GM12872 (cell line): Measurements from ENCODE around the gene GLIPR2.

Source experiments
- TF ChIP-seq, protein P1 (sequence below): IDR thresholded peaks from 3 replicates; pipeline ENCODE4 v1.5.1; 2011; ENCODE audit warnings: low read depth, mild to moderate bottlenecking, low read length, moderate library complexity; ENCODE audit not compliant: insufficient read depth

Gene GLIPR2

DNA sequence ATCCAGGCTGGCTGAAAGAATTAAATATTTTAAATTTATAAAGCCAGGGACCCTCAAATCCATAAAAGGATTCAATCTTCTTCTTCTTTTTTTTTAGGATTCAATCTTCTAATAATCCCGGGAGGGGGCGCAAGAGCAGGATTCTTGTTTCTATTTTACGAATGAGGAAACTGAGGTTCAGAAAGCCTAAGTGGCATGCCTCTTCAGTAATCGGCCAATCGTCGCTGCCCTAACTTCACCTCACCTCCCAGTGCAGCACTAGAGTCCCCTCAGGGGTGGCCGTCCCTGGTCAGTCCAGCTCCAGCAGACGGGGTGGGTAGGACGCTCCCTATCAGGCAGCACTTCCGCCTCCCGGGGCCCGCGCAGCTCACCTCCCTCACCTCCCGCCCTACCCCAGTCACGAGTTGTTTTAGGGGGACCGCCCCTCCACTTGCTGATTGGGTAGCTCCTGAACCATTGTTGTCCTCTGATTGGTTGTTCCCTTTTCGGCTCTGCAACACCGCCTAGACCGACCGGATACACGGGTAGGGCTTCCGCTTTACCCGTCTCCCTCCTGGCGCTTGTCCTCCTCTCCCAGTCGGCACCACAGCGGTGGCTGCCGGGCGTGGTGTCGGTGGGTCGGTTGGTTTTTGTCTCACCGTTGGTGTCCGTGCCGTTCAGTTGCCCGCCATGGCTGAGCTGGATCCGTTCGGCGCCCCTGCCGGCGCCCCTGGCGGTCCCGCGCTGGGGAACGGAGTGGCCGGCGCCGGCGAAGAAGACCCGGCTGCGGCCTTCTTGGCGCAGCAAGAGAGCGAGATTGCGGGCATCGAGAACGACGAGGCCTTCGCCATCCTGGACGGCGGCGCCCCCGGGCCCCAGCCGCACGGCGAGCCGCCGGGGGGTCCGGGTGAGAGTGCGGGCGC lies 54.1 kb downstream of the GLIPR2 start, which contains the start of gene CLTA:
Gene CLTA (plus strand): TSS at position 534 of the 902 bp plus-strand sequence. CDS start 136 bp downstream, at position 670.
- TF ChIP-seq, protein P1, sequence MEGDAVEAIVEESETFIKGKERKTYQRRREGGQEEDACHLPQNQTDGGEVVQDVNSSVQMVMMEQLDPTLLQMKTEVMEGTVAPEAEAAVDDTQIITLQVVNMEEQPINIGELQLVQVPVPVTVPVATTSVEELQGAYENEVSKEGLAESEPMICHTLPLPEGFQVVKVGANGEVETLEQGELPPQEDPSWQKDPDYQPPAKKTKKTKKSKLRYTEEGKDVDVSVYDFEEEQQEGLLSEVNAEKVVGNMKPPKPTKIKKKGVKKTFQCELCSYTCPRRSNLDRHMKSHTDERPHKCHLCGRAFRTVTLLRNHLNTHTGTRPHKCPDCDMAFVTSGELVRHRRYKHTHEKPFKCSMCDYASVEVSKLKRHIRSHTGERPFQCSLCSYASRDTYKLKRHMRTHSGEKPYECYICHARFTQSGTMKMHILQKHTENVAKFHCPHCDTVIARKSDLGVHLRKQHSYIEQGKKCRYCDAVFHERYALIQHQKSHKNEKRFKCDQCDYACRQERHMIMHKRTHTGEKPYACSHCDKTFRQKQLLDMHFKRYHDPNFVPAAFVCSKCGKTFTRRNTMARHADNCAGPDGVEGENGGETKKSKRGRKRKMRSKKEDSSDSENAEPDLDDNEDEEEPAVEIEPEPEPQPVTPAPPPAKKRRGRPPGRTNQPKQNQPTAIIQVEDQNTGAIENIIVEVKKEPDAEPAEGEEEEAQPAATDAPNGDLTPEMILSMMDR = peak; percentile 58; the same call in 2 of the 3 replicates

DNA sequence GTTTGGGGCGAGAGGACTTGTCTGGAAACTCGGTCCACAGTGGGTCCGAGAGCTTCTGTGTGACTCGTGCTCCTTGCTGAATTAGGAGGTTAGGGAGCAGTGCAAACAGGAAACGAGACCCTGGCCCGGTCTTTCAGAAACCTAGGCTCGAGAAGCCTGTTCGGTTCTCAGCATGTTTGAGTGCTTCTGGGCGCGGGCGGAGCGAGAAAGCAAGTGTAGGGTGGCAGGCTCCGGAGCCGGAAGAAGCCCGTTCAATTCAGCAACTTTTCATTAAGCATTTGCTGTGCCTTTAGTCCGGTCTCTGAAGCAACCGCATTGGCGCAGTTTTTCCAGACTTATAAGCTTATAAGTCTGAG lies 54.7 kb downstream of the GLIPR2 start:
- TF ChIP-seq, protein P1 = no peak

DNA sequence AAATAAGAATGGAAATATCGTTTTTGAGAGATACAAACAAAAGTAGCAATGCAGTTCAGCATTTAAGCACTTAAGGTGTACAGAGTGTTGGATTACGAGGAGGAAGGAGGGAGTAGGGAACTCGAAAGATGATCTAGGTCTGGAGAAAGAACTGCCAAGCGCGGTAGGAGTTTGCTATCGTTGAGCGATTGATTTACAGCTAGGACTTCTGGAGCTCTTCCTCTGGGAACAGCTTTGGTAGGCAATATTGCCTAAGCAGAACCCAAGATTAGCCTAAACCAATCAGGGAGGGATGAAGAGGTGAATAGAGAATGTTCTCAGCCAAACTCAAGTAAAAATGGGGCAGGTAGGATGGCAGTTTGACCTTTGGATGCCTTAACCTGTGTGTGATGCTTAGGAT lies 55.2 kb downstream of the GLIPR2 start:
- TF ChIP-seq, protein P1 = no peak

DNA sequence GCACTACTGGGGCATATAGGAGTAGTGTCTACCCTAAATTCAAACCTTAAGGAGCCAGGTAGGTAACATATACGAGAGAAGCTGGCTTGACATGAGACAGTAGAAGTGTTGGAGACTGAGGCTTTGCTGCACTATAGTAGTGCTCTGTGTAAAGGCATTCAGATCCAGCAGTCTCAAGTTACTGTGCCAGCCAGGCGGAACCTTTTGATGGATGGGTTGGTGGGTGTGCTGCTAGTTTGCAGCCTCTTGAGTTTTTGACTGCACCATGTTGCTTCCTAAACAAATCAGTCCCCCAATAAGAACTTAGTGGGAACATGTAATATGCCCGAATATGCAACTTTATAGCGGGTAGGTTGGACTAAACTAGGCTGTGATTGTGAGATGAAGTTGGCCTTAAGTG lies 55.7 kb downstream of the GLIPR2 start:
- TF ChIP-seq, protein P1 = no peak

DNA sequence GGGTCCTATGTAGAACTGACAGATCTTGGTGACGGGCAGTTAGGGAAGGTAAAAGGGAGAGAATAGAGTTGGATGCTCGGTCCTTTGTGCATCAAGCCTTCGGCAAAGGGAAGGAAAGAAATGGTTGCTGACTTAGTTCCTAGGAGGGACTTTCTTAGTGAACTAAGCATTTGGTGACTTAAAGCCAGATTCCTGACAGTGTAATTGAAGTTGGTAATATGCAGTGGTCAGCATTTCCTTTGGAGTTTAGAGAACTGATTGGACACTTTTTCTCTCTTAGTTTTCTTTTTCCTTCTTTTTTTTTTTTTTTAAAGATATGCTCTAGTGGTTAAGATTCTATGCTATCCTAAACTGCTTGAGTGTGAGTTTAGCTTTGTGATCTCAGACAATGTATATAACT lies 56.5 kb downstream of the GLIPR2 start:
- TF ChIP-seq, protein P1 = no peak

DNA sequence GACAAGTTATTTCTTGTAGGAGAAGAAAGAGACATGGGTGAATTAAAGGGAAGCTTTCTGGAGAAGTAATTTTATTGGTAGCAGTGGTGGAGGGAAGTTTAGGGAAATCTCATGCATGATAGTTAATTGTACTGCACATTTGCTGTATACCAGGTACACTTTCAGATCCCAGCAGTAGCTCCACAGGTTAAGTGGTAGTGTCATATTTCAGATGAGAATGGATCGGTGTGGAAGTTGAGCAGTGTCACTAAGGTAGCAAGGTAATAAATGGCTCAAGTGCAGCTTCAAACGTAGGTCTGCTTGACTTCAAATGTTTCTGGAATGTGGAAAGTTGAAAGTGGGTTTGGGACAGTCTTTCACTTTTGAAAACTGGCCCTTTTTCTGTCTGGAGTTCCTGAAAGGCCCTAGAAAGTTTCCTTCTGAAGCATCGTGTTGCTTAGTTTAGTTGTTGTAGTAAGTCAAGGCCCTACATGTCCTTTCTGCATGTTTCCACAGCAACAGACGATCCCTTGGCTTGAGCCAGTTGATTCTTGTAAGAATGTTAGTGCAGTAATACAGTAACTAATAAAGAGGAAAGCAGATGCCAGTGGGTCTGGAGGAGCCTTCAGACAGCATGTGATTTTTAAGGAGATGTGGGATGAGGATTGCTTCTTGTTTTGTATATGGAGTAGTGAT lies 57.9 kb downstream of the GLIPR2 start:
- TF ChIP-seq, protein P1 = no peak

DNA sequence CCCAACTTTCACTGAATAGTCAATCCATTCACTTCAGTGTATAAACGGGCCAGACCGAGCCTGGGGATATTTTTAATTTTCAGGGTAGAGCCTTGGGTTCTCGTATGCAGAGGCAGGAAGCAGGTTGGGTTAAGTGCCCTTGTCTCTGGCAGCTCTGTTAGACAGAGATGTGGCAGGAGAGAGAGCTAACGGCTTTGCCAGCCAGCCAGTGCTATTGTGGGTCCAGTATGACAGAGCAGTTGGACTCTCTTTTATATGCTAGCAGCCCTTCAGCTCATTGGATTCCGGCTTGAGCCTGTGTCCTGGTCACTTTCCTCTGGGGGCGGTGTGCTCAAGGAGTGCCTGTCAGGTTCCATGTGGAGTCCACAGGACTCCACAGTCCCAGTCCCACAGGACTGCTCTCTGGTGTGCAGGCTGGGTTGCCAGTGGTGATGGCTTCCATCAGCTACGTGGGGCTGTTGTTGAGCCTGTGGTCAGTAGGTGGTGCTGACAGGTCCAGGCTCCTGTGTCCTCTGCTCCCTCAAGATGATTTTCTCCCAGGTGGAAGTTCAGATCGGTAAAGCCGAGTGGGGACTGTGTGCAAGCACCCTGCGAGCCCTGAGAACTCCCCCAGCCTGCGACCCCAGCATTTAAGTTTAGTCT lies 68.5 kb downstream of the GLIPR2 start:
- TF ChIP-seq, protein P1 = 0 out of 3 replicates have a peak, but pooled peaks have one; percentile 14
